GM12878 (cell line): Measurements from ENCODE around the gene OR6K3. TPM values are rescaled to one million over a fixed set of nuclear protein-coding genes. Genes with fewer than 3 reads are reported as not detected.

Experiments used
- ATAC-seq: fragments of 200-7000 bp; cut with Tn5 transposase; 3 replicates; pipeline ENCODE4 v1.9.1; 2020; ENCODE audit warnings: mild to moderate bottlenecking, moderate library complexity
- BruUV-seq: library from RNA; stranded (reverse); fragments of 400-500 nt; replicated peaks from 2 replicates; lab custom pipeline; 2021; lab: Mats Ljungman, UMichigan
- CTCF ChIA-PET: fragments of 300-600 bp; sonication (Branson Sonifier 250); formaldehyde crosslinking; extraction: SDS; loops from one replicate; lab custom pipeline; 2021; ENCODE audit warnings: inconsistent platforms; lab: Yijun Ruan, JAX
- POLR2A ChIA-PET: fragments of 350-600 bp; formaldehyde crosslinking; extraction: SDS; loops from one replicate; lab custom pipeline; 2021; ENCODE audit warnings: inconsistent platforms; lab: Charles Lee
- RAD21 ChIA-PET: fragments of 300-600 bp; sonication (Branson Sonifier 250); formaldehyde crosslinking; loops from one replicate; lab custom pipeline; 2023; ENCODE audit warnings: antibody characterized with exemption; ENCODE audit not compliant: unreplicated experiment; lab: Charles Lee
- SMC1A ChIA-PET: fragments of 300-600 bp; sonication (Branson Sonifier 250); formaldehyde crosslinking; loops from one replicate; lab custom pipeline; 2023; ENCODE audit not compliant: unreplicated experiment, uncharacterized antibody; lab: Charles Lee
- DNase-seq: peaks from one replicate; pipeline ENCODE4 v3.0.0-alpha.2; 2011; ENCODE audit warnings: low read depth, low spot score
- FAIRE-seq: peaks from 3 replicates; lab custom pipeline; 2011; peaks lifted over from hg19 to GRCh38; lab: Jason Lieb, UNC
- H2AFZ ChIP-seq: 2 replicates; pipeline ENCODE4 v1.6.0; 2011; ENCODE audit warnings: low read depth, low read length, control low read depth; ENCODE audit not compliant: control insufficient read depth
- H3K27ac ChIP-seq: 2 replicates; pipeline ENCODE4 v1.5.1; 2011; ENCODE audit warnings: control low read depth; ENCODE audit not compliant: control insufficient read depth, insufficient read depth
- H3K27me3 ChIP-seq, 2 experiments: replicated peaks in 1 of 2; 2 replicates each; pipeline versions ENCODE4 v1.6.0 to v1.6.1; 2011; ENCODE audit warnings: low read length in 1 of 2; ENCODE audit not compliant: control insufficient read depth in 2 of 2, insufficient read depth in 2 of 2
- H3K36me3 ChIP-seq, 2 experiments: 2 replicates each; pipeline ENCODE4 v1.5.1; 2011; ENCODE audit warnings: low read length in 1 of 2; ENCODE audit not compliant: control insufficient read depth in 2 of 2, insufficient read depth in 2 of 2
- H3K4me1 ChIP-seq: 2 replicates; pipeline ENCODE4 v1.6.1; 2011; ENCODE audit warnings: mild to moderate bottlenecking, low read length, moderate library complexity, mixed read lengths; ENCODE audit not compliant: control insufficient read depth, insufficient read depth
- H3K4me2 ChIP-seq: 2 replicates; pipeline ENCODE4 v1.6.0; 2011; ENCODE audit warnings: control low read depth; ENCODE audit not compliant: control insufficient read depth, insufficient read depth
- H3K4me3 ChIP-seq: fragments of 200-600 bp; sonication (generic); 2 replicates; pipeline ENCODE4 v1.5.1; 2016
- H3K79me2 ChIP-seq: 2 replicates; pipeline ENCODE4 v1.6.0; 2011; ENCODE audit warnings: low read length; ENCODE audit not compliant: control insufficient read depth, insufficient read depth
- H3K9ac ChIP-seq: 2 replicates; pipeline ENCODE4 v1.8.0; 2011; ENCODE audit warnings: low read length, control low read depth, mixed read lengths; ENCODE audit not compliant: control insufficient read depth, insufficient read depth
- H3K9me3 ChIP-seq: replicated peaks from 3 replicates; pipeline ENCODE4 v1.5.1; 2011; ENCODE audit warnings: mild to moderate bottlenecking, low read length; ENCODE audit not compliant: control insufficient read depth, insufficient read depth
- H4K20me1 ChIP-seq: 2 replicates; pipeline ENCODE4 v1.6.0; 2011; ENCODE audit not compliant: control insufficient read depth, insufficient read depth
- BACH1 ChIP-seq: fragments of 450-650 bp; IDR thresholded peaks from 2 replicates; pipeline ENCODE4 v1.6.1; 2017; ENCODE audit warnings: mild to moderate bottlenecking, borderline replicate concordance
- DPF2 ChIP-seq: fragments of 450-650 bp; IDR thresholded peaks from 2 replicates; pipeline ENCODE4 v1.6.1; 2017; ENCODE audit warnings: mild to moderate bottlenecking
- ELK1 ChIP-seq: IDR thresholded peaks from 2 replicates; pipeline ENCODE4 v1.6.1; 2012; ENCODE audit warnings: low read depth, low read length, improper control_type of control experiment
- ESRRA ChIP-seq: IDR thresholded peaks from 2 replicates; pipeline ENCODE4 v1.6.1; 2012; ENCODE audit warnings: mild to moderate bottlenecking, low read length, improper control_type of control experiment
- EZH2 ChIP-seq: IDR thresholded peaks from 2 replicates; pipeline ENCODE4 v1.6.1; 2012; ENCODE audit warnings: low read depth, mild to moderate bottlenecking, control low read depth, inconsistent platforms, low read length, borderline replicate concordance; ENCODE audit not compliant: control insufficient read depth
- FOXM1 ChIP-seq: IDR thresholded peaks from 2 replicates; pipeline ENCODE4 v1.6.1; 2012; ENCODE audit warnings: low read depth, mild to moderate bottlenecking, inconsistent platforms, low read length, moderate library complexity
- HDAC2 ChIP-seq: fragments of 200-600 bp; sonication (generic); IDR thresholded peaks from 2 replicates; pipeline ENCODE4 v1.6.1; 2017
- MEF2B ChIP-seq: fragments of 450-650 bp; IDR thresholded peaks from 2 replicates; pipeline ENCODE4 v1.6.1; 2018; ENCODE audit warnings: mild to moderate bottlenecking, moderate library complexity; ENCODE audit not compliant: partially characterized antibody, poor library complexity, severe bottlenecking
- MTA3 ChIP-seq: IDR thresholded peaks from 2 replicates; pipeline ENCODE4 v1.6.1; 2012; ENCODE audit warnings: low read length, inconsistent platforms, borderline replicate concordance
- NFYA ChIP-seq: IDR thresholded peaks from 2 replicates; pipeline ENCODE4 v1.6.1; 2011; ENCODE audit warnings: low read depth, mild to moderate bottlenecking, low read length, improper control_type of control experiment, borderline replicate concordance
- NKRF ChIP-seq: fragments of 450-650 bp; conservative IDR thresholded peaks from 2 replicates; pipeline ENCODE4 v1.6.1; 2017; ENCODE audit warnings: mild to moderate bottlenecking, moderate library complexity
- NR2C2 ChIP-seq: IDR thresholded peaks from 2 replicates; pipeline ENCODE4 v1.6.1; 2011; ENCODE audit warnings: borderline replicate concordance, low read depth; ENCODE audit not compliant: control insufficient read depth, insufficient read length
- RAD51 ChIP-seq: fragments of 450-650 bp; IDR thresholded peaks from 2 replicates; pipeline ENCODE4 v1.6.1; 2016; ENCODE audit warnings: moderate library complexity, mild to moderate bottlenecking, inconsistent platforms
- RBBP5 ChIP-seq: fragments of 200-600 bp; sonication (generic); conservative IDR thresholded peaks from 2 replicates; pipeline ENCODE4 v1.6.1; 2016
- RELB ChIP-seq: fragments of 450-650 bp; IDR thresholded peaks from 2 replicates; pipeline ENCODE4 v1.6.1; 2017; ENCODE audit warnings: low read depth, mild to moderate bottlenecking, moderate library complexity
- SMC3 ChIP-seq: IDR thresholded peaks from 2 replicates; pipeline ENCODE4 v1.6.1; 2011; ENCODE audit warnings: low read length, improper control_type of control experiment, borderline replicate concordance
- SRF ChIP-seq, 2 experiments: IDR thresholded peaks; 2 replicates each; pipeline ENCODE4 v1.6.1; 2011; ENCODE audit warnings: low read depth in 2 of 2, low read length in 2 of 2, mild to moderate bottlenecking in 1 of 2, moderate library complexity in 1 of 2
- ZBED1 ChIP-seq: IDR thresholded peaks from 2 replicates; pipeline ENCODE4 v1.6.1; 2016; ENCODE audit warnings: borderline replicate concordance
- ZBTB33 ChIP-seq: fragments of 450-650 bp; IDR thresholded peaks from 2 replicates; pipeline ENCODE4 v1.6.1; 2017; ENCODE audit warnings: mild to moderate bottlenecking
- in situ Hi-C: fragments of 300-500 bp; cut with MboI; formaldehyde crosslinking; loops from 9 replicates; pipeline ENCODE4 v1.14.3; 2018; ENCODE audit warnings: mixed read lengths
- intact Hi-C: fragments of 100-400 bp; cut with micrococcal nuclease; formaldehyde crosslinking; loops from one replicate; pipeline ENCODE4 v1.14.2; 2022; ENCODE audit not compliant: unreplicated experiment
- polyA plus RNA-seq, 11 experiments: library from polyadenylated mRNA; depleted of rRNA in 4 of 11; unstranded in 6 of 11; stranded (reverse) in 5 of 11; fragments of >200 nt; fragmentation: Nextera tagmentation in 4 of 11; fragmentation: Illumina TruSeq in 1 of 11; extraction: Ambion mirVana in 4 of 11; extraction: Trizol in 1 of 11; gene quantifications; 1 replicate in 1 of 11; 2 replicates in 10 of 11; pipeline versions ENCODE4 v1.2.1 to v1.2.3, GENCODE V29; 2011 to 2016; ENCODE audit warnings: inconsistent platforms in 2 of 11, missing spikeins in 2 of 11, low read depth in 1 of 11
- total RNA-seq, 4 experiments: library from RNA; depleted of rRNA in 3 of 4; stranded (reverse); fragments of >200 nt in 3 of 4; fragmentation: Illumina TruSeq in 1 of 4; extraction: Trizol in 1 of 4; gene quantifications; 2 replicates each; pipeline versions ENCODE4 v1.2.1 to v1.2.3, GENCODE V29; 2013 to 2021

Gene OR6K3
- total and polyA plus RNA-seq, 10 of the 15 experiments (the other 5 are each of a cell fraction or from before 2014, with no cell fraction given), result not detected

- no peaks in the 10 kb centered on the region for H4K20me1 ChIP-seq
- no peak overlapping the region for H3K4me2 ChIP-seq
- no peaks in the 10 kb centered on the region for H3K4me1 ChIP-seq
- SMC1A ChIA-PET, result no interaction called here
- no peak overlapping the region for H3K4me3 ChIP-seq
- POLR2A ChIA-PET, result no interaction called here
- H3K9me3 ChIP-seq, result no peaks in the 10 kb centered on the region
- H3K36me3 ChIP-seq, result no peaks in the 10 kb centered on the region
- no peaks in the 10 kb centered on the region for H3K79me2 ChIP-seq
- FAIRE-seq (no peak), ATAC-seq (no peak), DNase-seq (no peak)
- no TSS peak for BruUV-seq
- H3K9ac ChIP-seq, result no peak overlapping the region
- intact Hi-C loops, result no loop called here
- no peak for TF ChIP-seq MTA3
- no peak for TF ChIP-seq MEF2B
- no peak for TF ChIP-seq BACH1
- TF ChIP-seq RELB, result no peak
- TF ChIP-seq DPF2, result no peak
- TF ChIP-seq NR2C2, result no peak
- no peak for TF ChIP-seq SRF (IDR thresholded peaks at IDR 0.05; ENCODE audit: low read depth in 2 of 2, low read length in 2 of 2)
- TF ChIP-seq ZBED1, result no peak
- no peak for TF ChIP-seq FOXM1
- TF ChIP-seq ELK1, result no peak
- TF ChIP-seq RBBP5, result no peak
- no peak for TF ChIP-seq HDAC2
- no peak for TF ChIP-seq RAD51
- TF ChIP-seq SMC3, result no peak
- TF ChIP-seq NKRF, result no peak
- no peak for TF ChIP-seq ZBTB33
- no peak for TF ChIP-seq ESRRA
- TF ChIP-seq EZH2, result no peak
- no peak for TF ChIP-seq NFYA
- H2AFZ ChIP-seq, result no peak overlapping the region
- H3K27me3 ChIP-seq, result no peaks in the 10 kb centered on the region
- in situ Hi-C loops, result no loop called here
- RAD21 ChIA-PET, result no interaction called here
- H3K27ac ChIP-seq, result no peak overlapping the region
- CTCF ChIA-PET, result interaction anchor here (0.6 to 1.1 kb wide), 2 partner anchors 144 to 358 kb away, joined by 3 read pairs; no protein-coding TSS in a partner anchor
These were observed 28.2 kb downstream of the OR6K3 start for GRCh38 chr1:158692356-158692755.
